Right cardiac atrium (tissue), 5 donors: Measurements from ENCODE around the gene CD58. TPM values are rescaled to one million over a fixed set of nuclear protein-coding genes. Genes with fewer than 3 reads are reported as not detected.
A peak's percentile ranks its signal among the peaks of the same experiment; 100 is the strongest.
"Not testable (repeated sequence)": the region's sequence is repeated elsewhere in the genome, so short reads cannot be mapped to it uniquely, and the experiment has no call there.

Experiments used
- ATAC-seq, 2 donors: fragments of 200-7000 bp; cut with Tn5 transposase; one replicate each; pipeline versions ENCODE4 v1.8.0 to v1.9.1; 2020; ENCODE audit warnings: moderate library complexity in 2 of 2, mild to moderate bottlenecking in 1 of 2
- DNase-seq, 3 donors: peaks; one replicate each; pipeline ENCODE4 v3.0.0-alpha.2; 2020
- H3K27ac ChIP-seq: one replicate; pipeline ENCODE4 v1.5.1; 2013; ENCODE audit warnings: mild to moderate bottlenecking, low read length, control low read depth, moderate library complexity
- H3K27me3 ChIP-seq: one replicate; pipeline ENCODE4 v1.6.1; 2013; ENCODE audit not compliant: control insufficient read depth, insufficient read depth
- H3K4me1 ChIP-seq: one replicate; pipeline ENCODE4 v1.6.1; 2013; ENCODE audit warnings: low read length; ENCODE audit not compliant: control insufficient read depth, insufficient read depth
- H3K4me3 ChIP-seq: one replicate; pipeline ENCODE4 v1.5.1; 2013; ENCODE audit warnings: low read length, control low read depth
- H3K9me3 ChIP-seq: one replicate; pipeline ENCODE4 v1.6.1; 2013; ENCODE audit warnings: low read length; ENCODE audit not compliant: control insufficient read depth
- WGBS: extraction: QIAGEN DNeasy Blood & Tissue Kit; methylation state at CpG from one replicate; pipeline ENCODE4 v1.1.7; 2013; 5-methylcytosine and 5-hydroxymethylcytosine counted together
- intact Hi-C, 4 donors: fragments of 100-400 bp; cut with DNase I; formaldehyde crosslinking; loops; one replicate each; pipeline versions ENCODE4 v1.11.0 to v1.14.0; 2022 to 2023
- long read RNA-seq, 4 donors: library from polyadenylated mRNA; unstranded; transcript quantifications; one replicate each; pipeline ENCODE4 v2.0.0, GENCODE V29; 2020 to 2021
- polyA plus RNA-seq: library from polyadenylated mRNA; stranded (reverse); fragments of 200-250 nt; gene quantifications from one replicate; pipeline ENCODE4 v1.2.3, GENCODE V29; 2013
- total RNA-seq, 4 donors: library from RNA; stranded (reverse); fragmentation: NEBNext Ultra II Directional; extraction: Animal tissue kit (Norgen Biotek cat#: 25700); gene quantifications; one replicate each; pipeline ENCODE4 v1.2.1, GENCODE V29; 2021
- donor health status: healthy with polysubstance abuse.
- donor health status: DM: no; HTN: yes; CAD: no.
- donor health status: DM: no; HTN: no; CAD: no.
- donor health status: DM: no; HTN: yes; CAD: no; lungs with severe emphysema.
- donor health status: DM: yes; HTN: yes; CAD: no.

The CD58 gene, protein sequence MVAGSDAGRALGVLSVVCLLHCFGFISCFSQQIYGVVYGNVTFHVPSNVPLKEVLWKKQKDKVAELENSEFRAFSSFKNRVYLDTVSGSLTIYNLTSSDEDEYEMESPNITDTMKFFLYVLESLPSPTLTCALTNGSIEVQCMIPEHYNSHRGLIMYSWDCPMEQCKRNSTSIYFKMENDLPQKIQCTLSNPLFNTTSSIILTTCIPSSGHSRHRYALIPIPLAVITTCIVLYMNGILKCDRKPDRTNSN
- total RNA-seq = 10 to 100 TPM; 17.8 to 28.7 (median 21.4) TPM
- polyA plus RNA-seq = 39.0 TPM
- long read RNA-seq, donor 1, transcript CD58-202 (6 exons, 1,098 nt) = major isoform, 24 of 37 reads
- long read RNA-seq, donor 1, transcript CD58-201 (4 exons, 892 nt) = minor isoform, 7 of 37 reads
- long read RNA-seq, donor 1, partial matches to known transcripts = 1 of 37 reads
- long read RNA-seq, donor 1, other reads (novel, unspliced or antisense) = 2 of 37 reads
- long read RNA-seq, donor 2, transcript CD58-202 (6 exons, 1,098 nt) = major isoform, 16 of 19 reads
- long read RNA-seq, donor 2, partial matches to known transcripts = 0 of 19 reads
- long read RNA-seq, donor 2, other reads (novel, unspliced or antisense) = 2 of 19 reads
- long read RNA-seq, donor 3, transcript CD58-202 (6 exons, 1,098 nt) = major isoform, 43 of 76 reads
- long read RNA-seq, donor 3, transcript CD58-201 (4 exons, 892 nt) = minor isoform, 15 of 76 reads
- long read RNA-seq, donor 3, partial matches to known transcripts = 4 of 76 reads
- long read RNA-seq, donor 3, other reads (novel, unspliced or antisense) = 9 of 76 reads
- long read RNA-seq, donor 4, transcript CD58-202 (6 exons, 1,098 nt) = major isoform, 13 of 20 reads
- long read RNA-seq, donor 4, partial matches to known transcripts = 0 of 20 reads
- long read RNA-seq, donor 4, other reads (novel, unspliced or antisense) = 3 of 20 reads

DNA sequence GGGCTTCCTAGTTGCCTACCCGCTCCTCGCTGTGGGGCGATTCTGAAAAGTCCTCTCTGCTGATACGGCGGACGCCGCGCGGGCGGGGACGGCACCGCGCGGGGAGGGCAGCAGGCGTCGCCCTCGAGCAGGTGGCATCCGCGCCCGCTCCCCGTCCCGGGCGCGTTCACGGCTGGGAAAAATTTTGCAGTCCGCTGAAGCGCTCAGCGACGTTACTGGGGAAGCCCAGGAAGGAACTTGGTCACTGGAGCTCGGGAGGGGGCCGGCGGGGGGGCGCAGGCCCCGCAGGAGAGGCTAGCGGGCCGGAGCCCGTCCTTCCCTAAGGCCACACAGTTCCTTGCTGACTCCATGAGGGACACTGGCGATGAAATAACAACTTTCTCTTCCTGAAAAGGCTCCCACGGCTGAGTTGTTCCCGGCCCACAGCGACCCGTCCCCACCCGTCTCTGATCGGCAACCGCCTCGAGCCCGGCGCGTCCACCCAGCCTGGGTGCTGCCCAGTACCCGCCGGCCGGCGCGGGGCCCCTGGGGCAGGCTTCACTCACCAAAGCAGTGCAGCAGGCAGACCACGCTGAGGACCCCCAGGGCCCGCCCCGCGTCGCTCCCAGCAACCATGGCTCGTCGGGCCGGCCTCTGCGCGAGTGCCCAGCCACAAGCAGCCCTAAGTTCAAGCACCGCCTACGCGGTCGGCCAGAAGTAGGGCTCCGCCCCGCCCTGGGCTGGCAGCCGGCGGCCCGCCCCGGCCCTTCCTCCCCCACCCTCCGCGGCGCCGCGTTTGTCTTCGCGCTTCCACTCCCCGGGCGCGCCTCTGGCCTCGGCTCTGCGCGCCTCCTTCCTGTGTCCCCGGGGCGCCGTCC lies at the start of gene CD58:
Gene CD58 (minus strand): TSS at position 669 of the 857 bp plus-strand sequence. CDS start 54 bp downstream, at position 615.
- WGBS = under 1% methylated on average over 90 of the region's 90 CpGs

DNA sequence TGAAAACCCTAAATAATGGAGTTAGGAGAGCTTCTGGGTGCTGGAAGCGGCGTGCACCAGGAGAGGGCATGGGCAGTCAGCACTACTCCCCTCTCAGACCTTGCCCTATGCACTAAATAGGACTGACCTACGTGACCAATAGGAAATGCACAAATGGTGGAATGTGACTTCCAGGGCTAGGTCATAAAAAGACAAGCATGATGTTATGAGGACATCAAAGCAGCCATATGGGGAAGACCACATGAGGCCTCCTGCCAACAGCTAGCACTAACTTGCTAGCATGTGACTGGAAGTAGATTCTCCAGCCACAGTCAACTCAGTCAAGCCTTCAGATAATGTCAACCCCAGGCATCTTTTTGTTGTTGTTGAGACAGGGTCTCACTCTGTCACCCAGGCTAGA lies 49.6 kb upstream of the CD58 start:
- H3K9me3 ChIP-seq, ATAC-seq, DNase-seq, H3K4me1 ChIP-seq, H3K27me3 ChIP-seq, H3K4me3 ChIP-seq, intact Hi-C loops, H3K27ac ChIP-seq: not testable (repeated sequence)
- WGBS = 97% methylated on average over 3 of the region's 3 CpGs

More for the DNA sequence above, at the start of gene CD58:
- H3K27me3 ChIP-seq = no peaks in the 10 kb centered on the region
- intact Hi-C loops = loop anchor here in 3 of 4 donors (10.0 kb wide), 2 partner anchors 94 to 104 kb away; partner anchors contain the start of gene IGSF3 (in 1 of the 3)
- peak within 1 kb of the TSS; percentile 95 for H3K4me3 ChIP-seq
- peak within 1 kb of the TSS; percentile 100 for H3K27ac ChIP-seq
- peaks cover 6% of the 10 kb centered on the region for H3K4me1 ChIP-seq
- ATAC-seq (peak; percentile 95 to 96), DNase-seq (peak; percentile 94 to 98 (median 97))
- H3K9me3 ChIP-seq = no peaks in the 10 kb centered on the region

- peak in 1 of 3 donors; percentile 53 for DNase-seq
- H3K4me1 ChIP-seq, ATAC-seq, H3K27ac ChIP-seq, intact Hi-C loops, H3K4me3 ChIP-seq, H3K9me3 ChIP-seq, H3K27me3 ChIP-seq: not testable (repeated sequence)
- 36% methylated on average over 4 of the region's 4 CpGs for WGBS
Measured at GRCh38 chr1:116619106-116619505, 48.3 kb upstream of the CD58 start.

- H3K27me3 ChIP-seq, intact Hi-C loops, H3K4me1 ChIP-seq, ATAC-seq, H3K4me3 ChIP-seq, H3K27ac ChIP-seq, H3K9me3 ChIP-seq: not testable (repeated sequence)
- WGBS = 48% methylated on average over 5 of the region's 5 CpGs
- DNase-seq = peak in 2 of 3 donors; percentile 49 to 59
Measured at GRCh38 chr1:116617808-116618207, 47.0 kb upstream of the CD58 start.

DNA sequence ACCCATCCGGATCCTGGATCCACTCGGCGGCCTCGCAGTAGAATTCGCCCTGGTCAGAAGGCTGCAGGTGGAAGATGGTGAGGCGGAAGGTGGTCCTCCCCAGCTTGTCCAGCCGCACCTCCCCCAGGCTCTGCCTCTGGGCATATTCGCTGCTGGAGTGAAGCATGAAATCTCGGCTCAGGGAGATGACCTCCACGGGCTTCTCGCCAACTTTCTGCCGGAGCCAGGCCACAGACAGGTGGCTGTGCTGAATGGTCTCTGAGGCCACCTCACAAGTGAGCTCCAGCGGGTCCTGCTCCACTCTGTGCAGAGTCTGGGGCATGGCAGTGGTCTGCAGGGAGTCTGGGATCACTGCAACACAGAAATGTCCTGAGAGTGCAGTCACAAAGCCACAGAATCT lies 43.0 kb upstream of the CD58 start:
- DNase-seq (peak in 2 of 3 donors; percentile 52 to 54), ATAC-seq (peak in 1 of 2 donors; percentile 57)
- H3K4me3 ChIP-seq, H3K4me1 ChIP-seq, H3K9me3 ChIP-seq, H3K27me3 ChIP-seq, H3K27ac ChIP-seq, intact Hi-C loops: not testable (repeated sequence)
- WGBS = 78% methylated on average over 13 of the region's 13 CpGs

- H3K4me3 ChIP-seq, intact Hi-C loops: not testable (repeated sequence)
- 80% methylated on average over 6 of the region's 6 CpGs for WGBS
Measured at GRCh38 chr1:116609801-116610371, 39.1 kb upstream of the CD58 start.

GRCh38 chr1:116608841-116609240 lies 38.0 kb upstream of the CD58 start:
- H3K4me3 ChIP-seq, H3K9me3 ChIP-seq, H3K27me3 ChIP-seq, DNase-seq, ATAC-seq, H3K4me1 ChIP-seq, H3K27ac ChIP-seq, intact Hi-C loops: not testable (repeated sequence)
- 91% methylated on average over 2 of the region's 2 CpGs for WGBS

More at GRCh38 chr1:116609801-116610371, 39.1 kb upstream of the CD58 start:
- not testable (repeated sequence) for H3K27ac ChIP-seq, H3K27me3 ChIP-seq, H3K9me3 ChIP-seq, ATAC-seq, H3K4me1 ChIP-seq, DNase-seq

GRCh38 chr1:116608151-116608550 lies 37.3 kb upstream of the CD58 start:
- H3K4me1 ChIP-seq, H3K9me3 ChIP-seq, H3K4me3 ChIP-seq, ATAC-seq, H3K27ac ChIP-seq, H3K27me3 ChIP-seq, intact Hi-C loops, DNase-seq: not testable (repeated sequence)
- WGBS = 87% methylated on average over 10 of the region's 12 CpGs

- H3K4me1 ChIP-seq, H3K4me3 ChIP-seq, H3K9me3 ChIP-seq, intact Hi-C loops, H3K27ac ChIP-seq, H3K27me3 ChIP-seq, DNase-seq: not testable (repeated sequence)
- 90% methylated on average over 1 of the region's 1 CpG for WGBS
- ATAC-seq = peak in 1 of 2 donors; percentile 23
Measured at GRCh38 chr1:116607463-116607862, 36.6 kb upstream of the CD58 start.

- H3K4me1 ChIP-seq, H3K9me3 ChIP-seq, H3K4me3 ChIP-seq, H3K27me3 ChIP-seq, H3K27ac ChIP-seq, intact Hi-C loops: not testable (repeated sequence)
- WGBS = 81% methylated on average over 7 of the region's 8 CpGs
- peak in 1 of 3 donors; percentile 56 for DNase-seq
- peak; percentile 51 to 53 for ATAC-seq
Measured at GRCh38 chr1:116606067-116606466, 35.2 kb upstream of the CD58 start.
